HL-60 (cell line): ENCODE results near the gene ELOVL6.

ENCODE experiments used
- CTCF ChIP-seq: IDR thresholded peaks from one replicate; pipeline ENCODE4 v1.5.1; 2011; ENCODE audit warnings: low read length, control low read depth, inconsistent platforms; ENCODE audit not compliant: insufficient read depth
- GABPA ChIP-seq: IDR thresholded peaks from 2 replicates; pipeline ENCODE4 v1.6.1; 2012; ENCODE audit warnings: low read depth
- POLR2AphosphoS5 ChIP-seq: IDR thresholded peaks from 2 replicates; pipeline ENCODE4 v1.6.1; 2012; ENCODE audit warnings: low read depth
- REST ChIP-seq: IDR thresholded peaks from 2 replicates; pipeline ENCODE4 v1.6.1; 2012; ENCODE audit warnings: low read depth; ENCODE audit not compliant: insufficient replicate concordance
- SPI1 ChIP-seq: IDR thresholded peaks from 2 replicates; pipeline ENCODE4 v1.6.1; 2012; ENCODE audit warnings: low read depth, mild to moderate bottlenecking, borderline replicate concordance

GRCh38 chr4:110120506-110120905 is 77.9 kb downstream of the ELOVL6 start:
- TF ChIP-seq CTCF: no peak
- TF ChIP-seq POLR2AphosphoS5: no peak
- no peak for TF ChIP-seq SPI1
- no peak for TF ChIP-seq REST
- TF ChIP-seq GABPA: no peak
